Astrocyte of the spinal cord (primary cell): Measurements from ENCODE around the gene RXRG.

Source experiments
- DNase-seq: peaks from one replicate; pipeline ENCODE4 v3.0.0; 2011; ENCODE audit warnings: low read depth, low spot score
- H3K4me3 ChIP-seq: 2 replicates; pipeline ENCODE4 v1.5.1; 2011; ENCODE audit warnings: low read depth, mild to moderate bottlenecking, low read length, moderate library complexity
- in situ Hi-C: cut with HindIII; loops from 2 replicates; pipeline ENCODE4 v1.10.0; 2017; ENCODE audit warnings: low sequenced_read_pairs
- TF ChIP-seq, protein P1 (sequence below): IDR thresholded peaks from 2 replicates; pipeline ENCODE4 v1.5.1; 2012; ENCODE audit warnings: low read depth, mild to moderate bottlenecking, low read length, inconsistent platforms

The RXRG gene

GRCh38 chr1:165443539-165444311 lies 1.2 kb downstream of the RXRG start:
- no peak for DNase-seq
- no peak overlapping the region for H3K4me3 ChIP-seq
- in situ Hi-C loops = no loop called here
- TF ChIP-seq, protein P1, sequence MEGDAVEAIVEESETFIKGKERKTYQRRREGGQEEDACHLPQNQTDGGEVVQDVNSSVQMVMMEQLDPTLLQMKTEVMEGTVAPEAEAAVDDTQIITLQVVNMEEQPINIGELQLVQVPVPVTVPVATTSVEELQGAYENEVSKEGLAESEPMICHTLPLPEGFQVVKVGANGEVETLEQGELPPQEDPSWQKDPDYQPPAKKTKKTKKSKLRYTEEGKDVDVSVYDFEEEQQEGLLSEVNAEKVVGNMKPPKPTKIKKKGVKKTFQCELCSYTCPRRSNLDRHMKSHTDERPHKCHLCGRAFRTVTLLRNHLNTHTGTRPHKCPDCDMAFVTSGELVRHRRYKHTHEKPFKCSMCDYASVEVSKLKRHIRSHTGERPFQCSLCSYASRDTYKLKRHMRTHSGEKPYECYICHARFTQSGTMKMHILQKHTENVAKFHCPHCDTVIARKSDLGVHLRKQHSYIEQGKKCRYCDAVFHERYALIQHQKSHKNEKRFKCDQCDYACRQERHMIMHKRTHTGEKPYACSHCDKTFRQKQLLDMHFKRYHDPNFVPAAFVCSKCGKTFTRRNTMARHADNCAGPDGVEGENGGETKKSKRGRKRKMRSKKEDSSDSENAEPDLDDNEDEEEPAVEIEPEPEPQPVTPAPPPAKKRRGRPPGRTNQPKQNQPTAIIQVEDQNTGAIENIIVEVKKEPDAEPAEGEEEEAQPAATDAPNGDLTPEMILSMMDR = no peak

DNA sequence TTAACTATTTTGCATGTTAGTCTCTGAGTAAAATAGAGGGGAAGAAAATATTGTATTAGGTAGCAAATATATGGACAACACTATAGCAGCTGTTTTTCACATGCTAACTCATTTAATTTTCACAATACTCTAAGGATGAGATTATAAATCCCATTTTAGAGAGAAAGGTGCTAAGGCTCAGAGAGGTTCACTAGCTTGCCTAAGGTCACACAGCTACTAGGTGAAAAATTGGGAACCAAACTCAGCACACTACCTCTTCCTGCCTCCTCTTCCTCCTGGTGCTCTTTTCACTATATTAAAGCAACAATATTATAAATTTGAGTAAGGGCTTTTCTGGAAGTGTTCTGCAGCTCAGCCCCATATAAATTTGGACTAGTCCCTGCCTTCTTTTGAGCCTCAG lies 2.3 kb downstream of the RXRG start:
- DNase-seq = no peak
- in situ Hi-C loops = no loop called here

DNA sequence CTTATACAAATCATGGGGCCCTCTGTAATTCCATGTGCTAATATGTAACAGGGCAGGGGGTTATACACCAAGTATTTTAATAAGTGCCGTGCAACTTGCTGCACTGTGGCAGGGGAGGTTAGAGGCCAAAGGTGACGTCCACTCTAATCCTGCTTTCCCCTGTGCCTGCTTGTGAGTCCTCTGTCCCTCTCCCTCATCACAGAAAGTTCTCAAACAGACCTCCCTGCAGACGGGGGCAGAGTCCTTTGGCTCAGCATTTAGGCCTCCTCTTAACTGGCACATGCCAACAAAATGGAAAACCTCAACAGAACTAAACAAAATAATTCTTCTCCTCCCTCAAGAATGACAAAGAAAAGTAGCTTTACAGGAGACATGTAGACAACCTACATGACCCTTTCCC lies 2.9 kb downstream of the RXRG start:
- DNase-seq = no peak
- TF ChIP-seq, protein P1 = no peak
- H3K4me3 ChIP-seq = no peak overlapping the region
- in situ Hi-C loops = no loop called here

More for the DNA sequence above, 2.3 kb downstream of the RXRG start:
- TF ChIP-seq, protein P1 = no peak
- H3K4me3 ChIP-seq = no peak overlapping the region

- TF ChIP-seq, protein P1 = no peak
- in situ Hi-C loops = no loop called here
Observed at GRCh38 chr1:165441166-165441880, 3.6 kb downstream of the RXRG start.

GRCh38 chr1:165439330-165439729 lies 5.6 kb downstream of the RXRG start:
- in situ Hi-C loops = no loop called here
- TF ChIP-seq, protein P1 = no peak
- H3K4me3 ChIP-seq = no peak overlapping the region
- no peak for DNase-seq

More at GRCh38 chr1:165441166-165441880, 3.6 kb downstream of the RXRG start:
- no peak overlapping the region for H3K4me3 ChIP-seq
- DNase-seq = no peak

- DNase-seq = no peak
- TF ChIP-seq, protein P1 = no peak
- in situ Hi-C loops = no loop called here
- no peak overlapping the region for H3K4me3 ChIP-seq
Observed at GRCh38 chr1:165436994-165437393, 7.9 kb downstream of the RXRG start.
